ENCODE measurements around the gene FURIN. TPM values are rescaled to one million over a fixed set of nuclear protein-coding genes. Genes with fewer than 3 reads are reported as not detected.

The FURIN gene
- total RNA-seq, 1 donor from 2014 or later: 97.7 TPM

DNA sequence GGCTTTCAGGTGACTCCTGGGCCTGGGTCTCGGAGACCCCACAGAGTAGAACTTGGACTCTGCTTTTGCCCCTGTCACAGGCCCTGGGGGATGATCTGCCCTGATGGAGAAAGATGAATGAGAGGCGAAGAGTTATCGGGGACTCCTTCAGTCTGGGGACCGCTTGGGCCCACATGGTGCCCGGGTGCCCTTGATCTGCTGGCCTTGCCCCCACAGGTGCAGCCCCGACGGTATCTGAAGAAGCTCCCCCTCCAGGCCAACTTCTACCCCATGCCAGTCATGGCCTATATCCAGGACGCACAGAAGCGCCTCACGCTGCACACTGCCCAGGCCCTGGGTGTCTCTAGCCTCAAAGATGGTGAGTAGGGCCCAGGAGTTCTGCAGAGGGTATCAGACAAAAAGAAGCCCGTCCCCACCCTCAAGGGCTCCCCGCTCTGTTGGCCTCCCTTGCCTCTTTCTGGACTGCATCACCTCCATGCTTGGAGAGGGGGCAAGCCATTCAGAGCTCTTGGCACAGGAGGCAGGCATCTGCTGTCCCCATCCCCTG lies 45.1 kb downstream of the FURIN start:
- Mint-ChIP-seq H3K27ac (no peak overlapping the region), H3K4me3 (no peak overlapping the region), H3K9me3 (no peaks in the 10 kb centered on the region), H3K4me1 (no peaks in the 10 kb centered on the region), H3K36me3 (peaks cover 27% of the 10 kb centered on the region), H3K27me3 (ENCODE audit: low read depth) (no peaks in the 10 kb centered on the region)
- TF ChIP-seq, protein P1, sequence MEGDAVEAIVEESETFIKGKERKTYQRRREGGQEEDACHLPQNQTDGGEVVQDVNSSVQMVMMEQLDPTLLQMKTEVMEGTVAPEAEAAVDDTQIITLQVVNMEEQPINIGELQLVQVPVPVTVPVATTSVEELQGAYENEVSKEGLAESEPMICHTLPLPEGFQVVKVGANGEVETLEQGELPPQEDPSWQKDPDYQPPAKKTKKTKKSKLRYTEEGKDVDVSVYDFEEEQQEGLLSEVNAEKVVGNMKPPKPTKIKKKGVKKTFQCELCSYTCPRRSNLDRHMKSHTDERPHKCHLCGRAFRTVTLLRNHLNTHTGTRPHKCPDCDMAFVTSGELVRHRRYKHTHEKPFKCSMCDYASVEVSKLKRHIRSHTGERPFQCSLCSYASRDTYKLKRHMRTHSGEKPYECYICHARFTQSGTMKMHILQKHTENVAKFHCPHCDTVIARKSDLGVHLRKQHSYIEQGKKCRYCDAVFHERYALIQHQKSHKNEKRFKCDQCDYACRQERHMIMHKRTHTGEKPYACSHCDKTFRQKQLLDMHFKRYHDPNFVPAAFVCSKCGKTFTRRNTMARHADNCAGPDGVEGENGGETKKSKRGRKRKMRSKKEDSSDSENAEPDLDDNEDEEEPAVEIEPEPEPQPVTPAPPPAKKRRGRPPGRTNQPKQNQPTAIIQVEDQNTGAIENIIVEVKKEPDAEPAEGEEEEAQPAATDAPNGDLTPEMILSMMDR (IDR thresholded peaks at IDR 0.05; ENCODE audit: unreplicated experiment): no peak
- DNase-seq (ENCODE audit: low spot score in 2 of 2, unreplicated experiment in 2 of 2): no peak

DNA sequence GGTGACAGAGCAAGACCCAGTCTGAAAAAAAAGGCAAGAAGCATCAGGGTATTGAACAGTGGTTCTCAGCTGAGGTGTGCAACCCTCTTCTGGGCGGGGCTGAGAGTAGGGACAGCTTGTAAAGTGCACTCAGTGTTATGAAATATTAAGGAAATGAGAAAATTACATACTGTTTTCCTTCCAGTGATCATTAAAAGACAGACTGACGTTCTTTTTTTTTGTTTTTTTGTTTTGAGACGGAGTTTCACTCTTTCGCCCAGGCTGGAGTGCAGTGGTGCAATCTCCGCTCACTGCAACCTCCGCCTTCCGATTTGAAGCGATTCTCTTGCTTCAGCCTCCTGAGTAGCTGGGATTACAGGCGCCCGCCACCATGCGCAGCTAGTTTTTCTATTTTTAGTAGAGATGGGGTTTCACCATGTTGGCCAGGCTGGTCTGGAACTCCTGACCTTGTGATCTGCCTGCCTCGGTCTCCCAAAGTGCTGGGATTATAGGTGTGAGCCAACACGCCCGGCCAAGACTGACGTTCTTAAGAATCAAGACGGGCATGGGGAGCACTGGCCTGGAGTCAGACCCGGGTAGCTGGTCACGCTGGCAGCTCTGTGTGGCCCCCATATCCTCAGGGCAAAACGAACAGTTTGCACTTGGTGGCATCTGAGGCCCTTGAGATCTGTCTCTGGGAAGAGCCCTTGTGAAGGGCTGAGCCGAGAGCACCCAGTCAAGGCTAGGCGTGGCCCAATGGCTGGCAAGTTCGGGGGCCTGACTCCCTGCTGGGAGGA lies 46.1 kb downstream of the FURIN start:
- Mint-ChIP-seq H3K4me1 (no peaks in the 10 kb centered on the region), H3K36me3 (peaks cover 31% of the 10 kb centered on the region), H3K9me3 (no peaks in the 10 kb centered on the region), H3K27me3 (ENCODE audit: low read depth) (no peaks in the 10 kb centered on the region), H3K27ac (no peak overlapping the region), H3K4me3 (no peak overlapping the region)
- DNase-seq (ENCODE audit: low spot score in 2 of 2, unreplicated experiment in 2 of 2): no peak
- TF ChIP-seq, protein P1 (IDR thresholded peaks at IDR 0.05; ENCODE audit: unreplicated experiment): no peak

GRCh38 chr15:90915216-90915807 lies 46.9 kb downstream of the FURIN start:
- Mint-ChIP-seq H3K27me3 (ENCODE audit: low read depth) (no peaks in the 10 kb centered on the region), H3K4me3 (no peak overlapping the region), H3K4me1 (no peaks in the 10 kb centered on the region), H3K9me3 (no peaks in the 10 kb centered on the region), H3K27ac (no peak overlapping the region), H3K36me3 (peaks cover 38% of the 10 kb centered on the region)
- TF ChIP-seq, protein P1 (IDR thresholded peaks at IDR 0.05; ENCODE audit: unreplicated experiment): no peak
- DNase-seq (ENCODE audit: low spot score in 2 of 2, unreplicated experiment in 2 of 2): no peak

DNA sequence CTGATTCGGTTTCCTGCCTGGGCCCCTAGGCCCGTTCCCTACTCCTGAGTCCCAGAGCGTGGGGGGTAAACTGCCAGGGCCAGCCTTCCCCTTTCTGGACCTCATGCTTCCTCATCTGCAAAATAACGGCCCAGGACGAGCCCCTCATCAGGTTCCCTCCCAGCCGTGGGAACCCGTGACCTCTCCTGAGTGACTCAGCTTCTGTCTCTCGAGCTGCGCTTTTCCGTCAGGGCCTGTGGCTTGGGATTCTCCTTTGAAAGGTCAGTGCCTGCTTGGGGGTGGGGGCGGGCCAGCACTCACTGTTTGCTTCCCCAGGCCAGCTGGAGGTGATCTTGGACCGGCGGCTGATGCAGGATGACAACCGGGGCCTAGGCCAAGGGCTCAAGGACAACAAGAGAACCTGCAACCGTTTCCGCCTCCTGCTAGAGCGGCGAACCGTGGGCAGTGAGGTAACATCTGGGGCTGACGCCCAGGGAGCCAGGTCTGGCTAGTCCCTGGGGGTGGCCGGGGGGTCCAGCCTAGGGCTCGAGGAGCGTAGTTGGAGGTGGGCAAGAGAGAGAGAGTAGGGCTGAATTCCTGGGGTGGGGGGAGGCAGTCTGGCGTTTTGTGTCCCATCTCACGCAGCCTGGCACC lies 47.5 kb downstream of the FURIN start:
- Mint-ChIP-seq H3K4me3 (no peak overlapping the region), H3K27me3 (ENCODE audit: low read depth) (no peaks in the 10 kb centered on the region), H3K4me1 (no peaks in the 10 kb centered on the region), H3K27ac (no peak overlapping the region), H3K36me3 (peaks cover 38% of the 10 kb centered on the region), H3K9me3 (no peaks in the 10 kb centered on the region)
- TF ChIP-seq, protein P1 (IDR thresholded peaks at IDR 0.05; ENCODE audit: unreplicated experiment): no peak
- no peak for DNase-seq (ENCODE audit: low spot score in 2 of 2, unreplicated experiment in 2 of 2)

- no peak overlapping the region for H3K27ac Mint-ChIP-seq
- TF ChIP-seq, protein P1 (IDR thresholded peaks at IDR 0.05; ENCODE audit: unreplicated experiment): no peak
- H3K36me3 Mint-ChIP-seq: peaks cover 41% of the 10 kb centered on the region
- no peaks in the 10 kb centered on the region for H3K4me1 Mint-ChIP-seq
- no peak overlapping the region for H3K4me3 Mint-ChIP-seq
- H3K27me3 Mint-ChIP-seq (ENCODE audit: low read depth): no peaks in the 10 kb centered on the region
- no peaks in the 10 kb centered on the region for H3K9me3 Mint-ChIP-seq
- DNase-seq (ENCODE audit: low spot score in 2 of 2, unreplicated experiment in 2 of 2): no peak
Observed at GRCh38 chr15:90916461-90916860, 48.1 kb downstream of the FURIN start.

All from mesothelial cell of epicardium (in vitro differentiated cells).